Muscle layer of colon (tissue), 2 donors: ENCODE results near the gene TRIM37.
"Not testable (repeated sequence)": the region's sequence is repeated elsewhere in the genome, so short reads cannot be mapped to it uniquely, and the experiment has no call there.

ENCODE experiments used
- H3K27ac ChIP-seq: one replicate; pipeline ENCODE4 v1.7.0; 2013; ENCODE audit warnings: low read depth, mild to moderate bottlenecking, low read length, moderate library complexity
- H3K27me3 ChIP-seq, 2 donors: one replicate each; pipeline ENCODE4 v1.7.0; 2013; ENCODE audit warnings: low read length in 2 of 2, mild to moderate bottlenecking in 2 of 2; ENCODE audit not compliant: insufficient read depth in 2 of 2, control insufficient read depth in 1 of 2
- H3K36me3 ChIP-seq: one replicate; pipeline ENCODE4 v1.7.0; 2013; ENCODE audit warnings: mild to moderate bottlenecking, low read length; ENCODE audit not compliant: insufficient read depth
- H3K4me1 ChIP-seq: one replicate; pipeline ENCODE4 v1.7.0; 2013; ENCODE audit warnings: mild to moderate bottlenecking, low read length; ENCODE audit not compliant: insufficient read depth
- H3K4me3 ChIP-seq, 2 donors: one replicate each; pipeline ENCODE4 v1.7.0; 2013; ENCODE audit warnings: low read length in 2 of 2, low read depth in 1 of 2, mild to moderate bottlenecking in 1 of 2, moderate library complexity in 1 of 2
- H3K9ac ChIP-seq: one replicate; pipeline ENCODE4 v1.7.0; 2013; ENCODE audit warnings: low read length
- H3K9me3 ChIP-seq: one replicate; pipeline ENCODE4 v1.7.0; 2013; ENCODE audit warnings: mild to moderate bottlenecking, low read length
- donor health status: abdominal sarcoma.
- donor health status: Adenocarcinoma of cecum.

The TRIM37 gene

DNA sequence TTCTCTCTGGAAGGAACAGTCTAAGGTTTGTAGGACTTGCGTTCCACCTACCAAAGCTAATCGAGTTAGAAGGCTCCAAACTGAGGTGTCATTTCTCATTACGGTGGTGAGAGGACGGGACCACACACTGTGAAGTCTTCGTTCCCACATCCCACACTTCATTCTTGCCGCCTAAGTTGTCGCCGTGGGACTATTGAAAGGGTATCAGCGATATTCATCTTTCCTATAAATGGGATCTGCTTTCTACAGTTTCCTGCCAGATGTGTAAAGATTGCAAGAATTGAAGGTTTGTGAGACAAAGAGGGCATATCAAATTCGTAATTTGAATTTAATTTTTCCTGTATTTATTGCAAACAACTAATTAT is 608 bp upstream of the TRIM37 start:
- H3K4me3 ChIP-seq, result peak overlapping the region; percentile 50 to 98
- peak overlapping the region; percentile 39 for H3K27ac ChIP-seq
- H3K36me3 ChIP-seq, result no peaks in the 10 kb centered on the region
- no peaks in the 10 kb centered on the region for H3K27me3 ChIP-seq
- no peaks in the 10 kb centered on the region for H3K9me3 ChIP-seq
- H3K9ac ChIP-seq, result peak overlapping the region; percentile 92
- H3K4me1 ChIP-seq, result peaks cover 18% of the 10 kb centered on the region

DNA sequence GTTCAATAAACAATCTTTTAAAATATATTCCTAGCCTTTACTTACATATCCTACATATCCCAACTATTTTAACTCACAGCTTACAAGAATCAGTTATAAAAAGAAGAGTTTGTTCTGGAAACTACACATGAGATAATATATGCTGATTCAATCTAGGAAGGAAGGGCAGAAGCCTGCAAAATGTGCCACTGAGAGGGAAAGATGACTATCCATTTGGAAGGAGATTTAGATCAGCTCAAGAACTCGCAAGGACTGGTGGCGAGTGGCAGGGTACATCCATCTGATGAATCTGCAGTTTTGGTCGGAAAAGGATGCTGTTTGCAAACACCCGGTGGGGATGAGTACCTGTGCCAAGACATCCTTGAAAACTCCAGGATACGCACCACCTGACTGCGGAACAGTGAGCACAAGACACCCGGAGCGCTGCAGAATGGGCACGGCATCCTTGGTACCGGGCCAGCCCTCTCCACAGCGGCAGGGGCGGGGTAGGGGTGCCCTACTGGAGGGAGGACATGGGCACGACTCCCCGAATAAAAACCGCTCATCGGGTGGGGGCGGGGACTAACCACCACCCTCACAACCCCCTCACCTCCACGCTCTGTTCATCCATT is 723 bp downstream of the TRIM37 start:
- H3K27ac ChIP-seq, result peak overlapping the region; percentile 91
- H3K9me3 ChIP-seq, result no peaks in the 10 kb centered on the region
- peak overlapping the region; percentile 50 to 98 for H3K4me3 ChIP-seq
- no peaks in the 10 kb centered on the region for H3K27me3 ChIP-seq
- H3K36me3 ChIP-seq, result no peaks in the 10 kb centered on the region
- H3K4me1 ChIP-seq, result peaks cover 18% of the 10 kb centered on the region
- H3K9ac ChIP-seq, result peak overlapping the region; percentile 70

DNA sequence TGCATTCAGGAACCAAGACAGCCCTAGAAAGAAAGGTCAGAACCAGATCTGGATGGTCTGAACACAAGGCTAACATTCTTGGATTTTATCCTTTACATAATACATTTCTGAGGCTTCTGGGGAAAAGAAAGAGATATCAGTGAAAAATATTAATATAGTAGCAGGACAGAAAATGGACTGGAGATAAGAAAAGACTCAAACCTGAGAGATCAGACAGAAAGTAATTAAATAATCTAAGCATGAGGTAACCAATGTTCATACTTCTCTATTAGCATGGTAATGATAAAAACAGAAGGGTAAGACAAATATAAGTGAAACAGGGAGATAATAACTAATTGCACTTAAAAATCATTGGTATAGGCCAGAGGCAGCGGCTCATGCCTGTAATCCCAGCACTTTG is 5.5 kb downstream of the TRIM37 start:
- H3K27ac ChIP-seq, result no peak overlapping the region
- no peak overlapping the region for H3K4me3 ChIP-seq
- H3K9me3 ChIP-seq, result no peaks in the 10 kb centered on the region
- peaks cover 8% of the 10 kb centered on the region for H3K4me1 ChIP-seq
- H3K9ac ChIP-seq, result no peak overlapping the region
- H3K36me3 ChIP-seq, result no peaks in the 10 kb centered on the region
- H3K27me3 ChIP-seq, result no peaks in the 10 kb centered on the region

DNA sequence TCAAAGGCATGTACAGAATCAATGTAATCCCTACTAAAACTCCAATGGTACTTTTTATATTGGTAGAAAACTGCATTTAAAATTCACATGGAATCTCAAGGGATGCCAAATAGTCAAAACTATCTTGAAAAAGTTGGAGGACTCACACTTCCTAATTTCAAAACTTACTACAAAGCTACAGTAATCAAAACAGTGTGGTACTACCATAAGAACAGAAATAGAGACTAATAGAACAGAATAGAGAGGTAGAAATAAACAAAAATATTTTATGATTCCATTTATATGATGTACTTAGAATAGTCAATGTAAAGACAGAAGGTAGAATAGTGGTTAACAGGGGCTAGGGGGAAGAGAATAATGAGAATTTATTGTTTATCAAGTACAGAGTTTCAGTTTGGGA is 8.8 kb downstream of the TRIM37 start:
- Histone ChIP-seq H3K9me3 (no peaks in the 10 kb centered on the region), H3K27me3 (no peaks in the 10 kb centered on the region), H3K27ac (no peak overlapping the region), H3K36me3 (no peaks in the 10 kb centered on the region), H3K4me1 (peaks cover 11% of the 10 kb centered on the region), H3K9ac (no peak overlapping the region), H3K4me3 (no peak overlapping the region)

DNA sequence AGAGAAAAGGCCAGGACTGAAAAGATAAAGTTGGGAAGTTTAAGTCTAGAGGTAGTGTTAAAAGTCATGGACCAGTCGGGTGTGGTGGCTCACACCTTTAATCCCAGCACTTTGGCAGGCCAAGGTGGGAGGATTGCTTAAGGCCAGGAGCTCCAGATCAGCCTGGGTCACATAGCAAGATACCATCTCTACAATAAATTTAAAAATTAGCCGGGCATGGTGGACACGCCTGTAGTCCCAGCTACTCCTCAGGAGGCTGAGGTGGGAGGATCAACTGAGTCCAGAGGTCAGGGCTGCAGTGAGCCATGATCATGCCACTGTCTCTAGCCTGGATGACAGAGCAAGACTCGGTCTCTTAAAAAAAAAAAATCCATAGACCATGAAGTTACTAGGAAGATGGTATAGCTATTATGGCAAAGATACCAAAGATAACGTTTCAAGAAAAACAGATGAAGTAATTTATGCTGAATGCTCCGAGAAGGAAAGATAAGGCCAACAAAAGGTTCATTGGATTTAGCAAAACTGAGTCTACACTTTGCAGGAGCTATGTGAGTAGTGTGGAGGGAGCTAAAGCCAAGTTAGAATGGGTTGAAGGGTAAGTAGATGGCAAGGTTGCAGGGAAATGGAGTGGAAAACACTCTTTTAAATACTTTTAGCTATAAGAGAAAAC is 11.7 kb downstream of the TRIM37 start:
- H3K4me1 ChIP-seq, result peaks cover 11% of the 10 kb centered on the region
- H3K4me3 ChIP-seq, result no peak overlapping the region
- H3K27ac ChIP-seq, result no peak overlapping the region
- no peaks in the 10 kb centered on the region for H3K27me3 ChIP-seq
- no peaks in the 10 kb centered on the region for H3K9me3 ChIP-seq
- H3K9ac ChIP-seq, result no peak overlapping the region
- no peaks in the 10 kb centered on the region for H3K36me3 ChIP-seq

DNA sequence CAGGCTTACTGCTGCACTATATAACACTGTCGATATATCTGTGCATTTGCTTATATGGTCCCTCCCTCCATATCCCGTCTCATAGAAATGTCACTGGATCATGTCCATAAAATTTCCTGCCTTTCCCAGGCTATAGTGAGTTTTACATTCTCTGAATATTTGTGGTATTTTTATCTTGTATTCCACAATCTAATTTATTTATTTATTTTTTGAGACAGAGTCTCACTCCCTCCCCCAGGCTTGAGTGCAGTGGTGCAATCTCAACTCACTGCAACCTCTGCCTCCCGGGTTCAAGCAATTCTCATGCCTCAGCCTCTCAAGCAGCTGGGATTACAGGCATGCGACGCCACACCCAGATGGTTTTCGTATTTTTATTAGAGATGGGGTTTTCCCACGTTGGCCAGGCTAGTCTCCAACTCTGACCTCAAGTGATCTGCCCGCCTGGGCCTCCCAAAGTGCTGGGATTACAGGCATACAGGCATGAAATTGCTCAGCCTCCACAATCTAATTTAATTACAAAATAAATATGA is 12.9 kb downstream of the TRIM37 start:
- H3K9me3 ChIP-seq, result no peaks in the 10 kb centered on the region
- peak overlapping the region; percentile 7 for H3K27ac ChIP-seq
- peaks cover 11% of the 10 kb centered on the region for H3K4me1 ChIP-seq
- no peaks in the 10 kb centered on the region for H3K27me3 ChIP-seq
- no peaks in the 10 kb centered on the region for H3K36me3 ChIP-seq
- H3K9ac ChIP-seq, result no peak overlapping the region
- peak overlapping the region in 1 of 2 donors; percentile 6 for H3K4me3 ChIP-seq

DNA sequence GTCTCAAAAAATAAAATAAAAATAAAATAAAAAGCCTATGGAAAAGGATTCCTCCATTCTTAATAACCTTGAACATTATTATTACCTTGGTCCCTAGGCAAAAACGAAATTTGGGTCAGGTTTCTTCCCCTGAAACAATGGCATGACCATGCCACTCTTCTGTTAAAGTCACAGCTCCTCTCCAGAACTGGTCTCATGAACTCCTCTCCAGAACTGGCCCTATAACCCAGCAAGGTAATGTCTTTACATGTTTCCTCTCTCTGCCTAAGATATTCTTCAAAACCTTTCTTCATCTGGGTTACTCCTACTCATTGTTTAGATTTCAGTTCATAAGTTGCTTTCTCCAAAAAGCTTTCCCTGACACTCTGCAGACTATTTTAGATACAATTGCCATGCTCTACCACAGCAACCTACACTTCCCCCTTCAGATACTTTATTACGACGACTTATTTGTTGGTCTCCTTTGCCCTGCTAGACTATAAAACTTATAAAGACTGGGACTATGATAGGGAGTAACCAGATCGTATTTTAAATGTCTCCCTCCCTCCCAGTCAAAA is 13.5 kb downstream of the TRIM37 start:
- Histone ChIP-seq H3K9ac (no peak overlapping the region), H3K4me1 (peaks cover 11% of the 10 kb centered on the region), H3K27ac (peak overlapping the region; percentile 7), H3K36me3 (no peaks in the 10 kb centered on the region), H3K27me3 (no peaks in the 10 kb centered on the region), H3K9me3 (no peaks in the 10 kb centered on the region), H3K4me3 (peak overlapping the region in 1 of 2 donors; percentile 6)

DNA sequence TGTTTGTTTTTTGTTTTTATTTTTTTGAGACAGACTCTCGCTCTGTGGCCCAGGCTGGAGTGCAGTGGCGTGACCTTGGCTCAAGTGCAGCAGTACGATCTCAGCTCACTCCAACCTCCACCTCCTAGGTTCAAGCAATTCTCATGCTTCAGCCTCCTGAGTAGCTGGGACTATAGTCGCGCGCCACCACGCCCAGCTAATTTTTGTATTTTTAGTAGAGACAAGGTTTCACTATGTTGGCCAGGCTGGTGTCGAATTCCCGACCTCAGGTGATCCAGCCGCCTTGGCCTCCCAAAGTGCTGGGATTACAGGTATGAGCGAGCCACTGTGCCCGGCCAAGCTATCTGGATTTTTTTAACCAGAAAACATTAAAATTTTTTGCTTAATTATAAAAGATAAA is 16.1 kb downstream of the TRIM37 start:
- H3K4me1 ChIP-seq, result peaks cover 11% of the 10 kb centered on the region
- not testable (repeated sequence) for H3K36me3 ChIP-seq, H3K9ac ChIP-seq, H3K27me3 ChIP-seq, H3K27ac ChIP-seq, H3K4me3 ChIP-seq, H3K9me3 ChIP-seq

DNA sequence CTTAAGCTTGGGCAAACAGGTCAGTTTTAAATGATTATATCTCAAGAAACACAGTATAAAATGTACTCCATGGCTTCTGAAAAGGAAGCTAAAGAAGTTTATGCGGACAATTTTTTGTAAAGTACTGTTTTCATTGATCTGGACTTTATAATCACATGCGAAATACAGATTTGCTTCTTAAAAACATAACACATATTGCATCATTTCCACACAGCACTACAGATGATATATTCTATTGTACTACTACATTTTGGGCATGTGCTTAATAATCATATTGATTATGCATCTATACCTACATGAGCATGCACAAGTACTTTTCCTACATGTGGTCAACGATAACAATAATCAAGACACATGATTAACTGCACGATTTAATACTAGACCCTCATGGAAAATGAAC is 22.5 kb downstream of the TRIM37 start:
- Histone ChIP-seq H3K4me3 (no peak overlapping the region), H3K27me3 (no peaks in the 10 kb centered on the region), H3K27ac (no peak overlapping the region), H3K36me3 (peaks cover 6% of the 10 kb centered on the region), H3K9ac (no peak overlapping the region), H3K9me3 (no peaks in the 10 kb centered on the region), H3K4me1 (no peaks in the 10 kb centered on the region)

DNA sequence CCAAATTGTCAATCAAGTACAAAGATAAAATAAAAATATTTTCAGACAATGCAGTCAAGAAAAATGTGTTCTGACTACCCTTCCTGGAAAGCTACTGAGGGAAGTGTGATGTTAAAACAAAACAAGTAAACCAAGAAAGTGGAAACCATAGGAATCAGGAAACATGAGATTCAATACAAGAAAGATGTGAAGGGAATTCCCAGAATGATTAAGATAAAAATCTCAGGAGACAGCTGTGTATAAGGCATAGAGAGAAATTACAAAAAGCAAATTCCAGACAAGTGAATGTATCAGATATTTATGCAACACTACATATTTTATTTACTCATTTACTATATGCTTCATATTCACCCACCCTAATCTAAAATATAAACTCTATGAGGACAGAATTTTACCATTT is 32.2 kb downstream of the TRIM37 start:
- H3K27ac ChIP-seq, result no peak overlapping the region
- H3K27me3 ChIP-seq, result no peaks in the 10 kb centered on the region
- H3K9ac ChIP-seq, result no peak overlapping the region
- H3K4me3 ChIP-seq, result no peak overlapping the region
- peaks cover 28% of the 10 kb centered on the region for H3K36me3 ChIP-seq
- no peaks in the 10 kb centered on the region for H3K4me1 ChIP-seq
- H3K9me3 ChIP-seq, result no peaks in the 10 kb centered on the region

DNA sequence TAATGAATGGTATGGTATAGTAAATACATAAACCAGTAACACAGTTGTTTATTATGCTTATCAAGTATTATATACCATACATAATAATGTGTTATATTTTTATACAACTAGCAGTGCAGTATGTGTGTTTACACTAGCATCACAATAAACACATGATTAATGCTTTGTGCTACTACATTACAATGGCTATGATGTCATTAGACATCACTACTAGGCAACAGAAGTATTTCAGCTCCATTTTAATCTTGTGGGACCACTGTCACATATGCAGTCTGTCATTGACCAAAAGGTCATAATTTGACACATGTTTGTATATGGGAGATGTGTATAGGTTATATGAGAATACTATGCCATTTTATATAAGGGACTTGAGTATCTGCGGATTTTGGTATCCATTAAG is 32.7 kb downstream of the TRIM37 start:
- Histone ChIP-seq H3K9ac (no peak overlapping the region), H3K27me3 (no peaks in the 10 kb centered on the region), H3K9me3 (no peaks in the 10 kb centered on the region), H3K4me3 (no peak overlapping the region), H3K4me1 (no peaks in the 10 kb centered on the region), H3K36me3 (peaks cover 28% of the 10 kb centered on the region), H3K27ac (no peak overlapping the region)

DNA sequence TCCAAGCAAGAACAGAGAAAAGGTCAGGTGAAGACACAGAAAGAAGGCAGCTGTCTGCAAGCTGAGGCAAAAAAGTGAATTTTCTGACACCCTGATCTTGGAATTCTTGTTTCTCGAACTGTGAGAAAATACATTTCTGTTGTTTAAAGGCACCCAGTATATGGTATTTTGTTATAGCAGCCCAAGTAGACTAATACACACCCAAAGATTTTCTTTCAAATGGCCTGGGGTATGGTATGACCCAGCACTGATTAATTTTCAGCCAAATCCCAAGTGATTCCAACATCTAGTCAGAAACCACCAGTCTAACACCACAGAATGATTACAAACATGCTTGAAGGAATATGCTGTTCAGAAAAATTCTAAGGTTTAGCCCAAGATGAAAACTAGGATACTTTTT is 36.8 kb downstream of the TRIM37 start:
- H3K36me3 ChIP-seq, result peaks cover 22% of the 10 kb centered on the region
- no peaks in the 10 kb centered on the region for H3K4me1 ChIP-seq
- H3K27me3 ChIP-seq, result no peaks in the 10 kb centered on the region
- no peak overlapping the region for H3K9ac ChIP-seq
- H3K27ac ChIP-seq, result no peak overlapping the region
- H3K9me3 ChIP-seq, result no peaks in the 10 kb centered on the region
- no peak overlapping the region for H3K4me3 ChIP-seq
